Muscle of leg (tissue), 11 donors: Measurements from ENCODE around the gene ZAR1L. TPM values are rescaled to one million over a fixed set of nuclear protein-coding genes. Genes with fewer than 3 reads are reported as not detected.
A peak's percentile ranks its signal among the peaks of the same experiment; 100 is the strongest.

Experiments used
- DNase-seq: peaks from one replicate; pipeline ENCODE4 v3.0.0; 2013
- H3K27ac ChIP-seq: one replicate; pipeline ENCODE4 v1.5.1; 2013; ENCODE audit warnings: mild to moderate bottlenecking, low read length, control low read depth
- H3K27me3 ChIP-seq: one replicate; pipeline ENCODE4 v1.6.1; 2013; ENCODE audit warnings: low read length; ENCODE audit not compliant: control insufficient read depth, insufficient read depth
- H3K36me3 ChIP-seq: one replicate; pipeline ENCODE4 v1.6.1; 2013; ENCODE audit warnings: low read length; ENCODE audit not compliant: control insufficient read depth, insufficient read depth
- H3K4me1 ChIP-seq: one replicate; pipeline ENCODE4 v1.6.1; 2013; ENCODE audit warnings: low read length; ENCODE audit not compliant: control insufficient read depth, insufficient read depth
- H3K4me3 ChIP-seq: one replicate; pipeline ENCODE4 v1.5.1; 2013; ENCODE audit warnings: low read length, control low read depth
- H3K9me3 ChIP-seq: replicated peaks from 2 replicates; pipeline ENCODE4 v1.6.1; 2013; ENCODE audit warnings: low read depth, low read length; ENCODE audit not compliant: control insufficient read depth
- WGBS: methylation state at CpG from one replicate; pipeline ENCODE4 v1.1.5; 2013; ENCODE audit warnings: missing lambda C conversion rate; ENCODE audit not compliant: insufficient coverage; 5-methylcytosine and 5-hydroxymethylcytosine counted together
- polyA plus RNA-seq, 8 donors: library from polyadenylated mRNA; unstranded; fragments of 120-200 nt; gene quantifications; one replicate each; pipeline versions ENCODE4 v1.2.1 to v1.2.3, GENCODE V29; 2013; ENCODE audit warnings: inconsistent platforms in 1 of 8, low replicate concordance in 1 of 8; ENCODE audit not compliant: insufficient read length in 8 of 8, insufficient read depth in 1 of 8
- total RNA-seq: library from RNA; stranded (reverse); fragments of 120-200 nt; gene quantifications from one replicate; pipeline ENCODE4 v1.2.4, GENCODE V29; 2013

Gene ZAR1L
- total and polyA plus RNA-seq, 9 donors: 0.04 to 0.10 (median 0.08) TPM; not detected in 6

- no peaks in the 10 kb centered on the region for H3K4me1 ChIP-seq
- H3K27me3 ChIP-seq: no peaks in the 10 kb centered on the region
- peaks cover 37% of the 10 kb centered on the region for H3K36me3 ChIP-seq
- DNase-seq: no peak
- H3K9me3 ChIP-seq: no peaks in the 10 kb centered on the region
- no peak overlapping the region for H3K4me3 ChIP-seq
- 60% methylated on average over 1 of the region's 3 CpGs for WGBS
- H3K27ac ChIP-seq: no peak overlapping the region
These were observed 36.7 kb downstream of the ZAR1L start for GRCh38 chr13:32278426-32278825.

- no peak for DNase-seq
- no peaks in the 10 kb centered on the region for H3K27me3 ChIP-seq
- no CpG with 5 or more reads among the region's 1 CpG for WGBS
- H3K36me3 ChIP-seq: peaks cover 37% of the 10 kb centered on the region
- H3K4me3 ChIP-seq: no peak overlapping the region
- H3K27ac ChIP-seq: no peak overlapping the region
- no peaks in the 10 kb centered on the region for H3K4me1 ChIP-seq
- H3K9me3 ChIP-seq: no peaks in the 10 kb centered on the region
These were observed 37.3 kb downstream of the ZAR1L start for GRCh38 chr13:32277839-32278238.

GRCh38 chr13:32272021-32272683, 43.0 kb downstream of the ZAR1L start:
- Histone ChIP-seq H3K9me3 (no peaks in the 10 kb centered on the region), H3K4me3 (no peak overlapping the region), H3K27ac (no peak overlapping the region), H3K36me3 (peaks cover 32% of the 10 kb centered on the region), H3K4me1 (no peaks in the 10 kb centered on the region), H3K27me3 (no peaks in the 10 kb centered on the region)
- WGBS: no CpG with 5 or more reads among the region's 4 CpGs
- DNase-seq: no peak

- DNase-seq: no peak
- peaks cover 41% of the 10 kb centered on the region for H3K36me3 ChIP-seq
- no peaks in the 10 kb centered on the region for H3K27me3 ChIP-seq
- H3K9me3 ChIP-seq: no peaks in the 10 kb centered on the region
- no peaks in the 10 kb centered on the region for H3K4me1 ChIP-seq
- WGBS: 60% methylated on average over 5 of the region's 7 CpGs
- no peak overlapping the region for H3K4me3 ChIP-seq
- H3K27ac ChIP-seq: no peak overlapping the region
These were observed 47.2 kb downstream of the ZAR1L start for GRCh38 chr13:32267836-32268439.

- Histone ChIP-seq H3K27me3 (no peaks in the 10 kb centered on the region), H3K9me3 (no peaks in the 10 kb centered on the region), H3K36me3 (peaks cover 39% of the 10 kb centered on the region), H3K4me3 (no peak overlapping the region), H3K27ac (no peak overlapping the region), H3K4me1 (peaks cover 8% of the 10 kb centered on the region)
- WGBS: no CpG with 5 or more reads among the region's 1 CpG
- no peak for DNase-seq
These were observed 49.0 kb downstream of the ZAR1L start for GRCh38 chr13:32266130-32266529.

- H3K27ac ChIP-seq: no peak overlapping the region
- no CpG with 5 or more reads among the region's 2 CpGs for WGBS
- DNase-seq: no peak
- peaks cover 12% of the 10 kb centered on the region for H3K4me1 ChIP-seq
- H3K9me3 ChIP-seq: no peaks in the 10 kb centered on the region
- no peak overlapping the region for H3K4me3 ChIP-seq
- peaks cover 35% of the 10 kb centered on the region for H3K36me3 ChIP-seq
- no peaks in the 10 kb centered on the region for H3K27me3 ChIP-seq
These were observed 49.4 kb downstream of the ZAR1L start for GRCh38 chr13:32265726-32266125.

- Histone ChIP-seq H3K27me3 (no peaks in the 10 kb centered on the region), H3K36me3 (peaks cover 33% of the 10 kb centered on the region), H3K4me3 (no peak overlapping the region), H3K27ac (peak overlapping the region; percentile 23), H3K9me3 (no peaks in the 10 kb centered on the region), H3K4me1 (peaks cover 16% of the 10 kb centered on the region)
- peak; percentile 71 for DNase-seq
These were observed 50.8 kb downstream of the ZAR1L start for GRCh38 chr13:32264407-32264806.

GRCh38 chr13:32262619-32263018, 52.5 kb downstream of the ZAR1L start:
- Histone ChIP-seq H3K27ac (no peak overlapping the region), H3K4me3 (no peak overlapping the region), H3K4me1 (peaks cover 16% of the 10 kb centered on the region), H3K27me3 (no peaks in the 10 kb centered on the region), H3K36me3 (peaks cover 27% of the 10 kb centered on the region), H3K9me3 (no peaks in the 10 kb centered on the region)
- no CpG with 5 or more reads among the region's 1 CpG for WGBS
- DNase-seq: no peak

GRCh38 chr13:32262165-32262564, 53.0 kb downstream of the ZAR1L start:
- peaks cover 24% of the 10 kb centered on the region for H3K36me3 ChIP-seq
- peak overlapping the region; percentile 69 for H3K27ac ChIP-seq
- H3K4me1 ChIP-seq: peaks cover 16% of the 10 kb centered on the region
- no peak for DNase-seq
- H3K4me3 ChIP-seq: no peak overlapping the region
- no CpG with 5 or more reads among the region's 3 CpGs for WGBS
- no peaks in the 10 kb centered on the region for H3K27me3 ChIP-seq
- H3K9me3 ChIP-seq: no peaks in the 10 kb centered on the region

- Histone ChIP-seq H3K36me3 (peaks cover 20% of the 10 kb centered on the region), H3K9me3 (no peaks in the 10 kb centered on the region), H3K27me3 (no peaks in the 10 kb centered on the region), H3K27ac (peak overlapping the region; percentile 69), H3K4me1 (peaks cover 16% of the 10 kb centered on the region), H3K4me3 (no peak overlapping the region)
- peak; percentile 90 for DNase-seq
- 27% methylated on average over 8 of the region's 9 CpGs for WGBS
These were observed 53.6 kb downstream of the ZAR1L start for GRCh38 chr13:32261567-32261966.
